Suprapubic skin (tissue), 4 donors: Measurements from ENCODE around the gene MYO15B. TPM values are rescaled to one million over a fixed set of nuclear protein-coding genes. Genes with fewer than 3 reads are reported as not detected.
A peak's percentile ranks its signal among the peaks of the same experiment; 100 is the strongest.

Experiments
- DNase-seq, 2 donors: peaks; one replicate each; pipeline ENCODE4 v3.0.0-alpha.2; 2019; ENCODE audit warnings: low spot score in 2 of 2
- H3K27ac ChIP-seq: fragments of 200-600 bp; sonication (generic); one replicate; pipeline ENCODE4 v1.5.1; 2019
- H3K27me3 ChIP-seq: fragments of 200-600 bp; sonication (generic); one replicate; pipeline ENCODE4 v1.5.1; 2019
- H3K36me3 ChIP-seq: fragments of 200-600 bp; sonication (generic); one replicate; pipeline ENCODE4 v1.5.1; 2019
- H3K4me1 ChIP-seq: fragments of 200-600 bp; sonication (generic); one replicate; pipeline ENCODE4 v1.5.1; 2019
- H3K4me3 ChIP-seq: fragments of 200-600 bp; sonication (generic); one replicate; pipeline ENCODE4 v1.5.1; 2019; ENCODE audit warnings: mild to moderate bottlenecking
- H3K9me3 ChIP-seq: fragments of 200-600 bp; sonication (generic); one replicate; pipeline ENCODE4 v1.5.1; 2019
- EP300 ChIP-seq: sonication (generic); formaldehyde crosslinking; IDR thresholded peaks from one replicate; pipeline ENCODE4 v1.6.1; 2017; ENCODE audit warnings: antibody characterized with exemption
- POLR2A ChIP-seq, 2 donors: fragments of 450-650 bp; IDR thresholded peaks; one replicate each; pipeline ENCODE4 v1.6.1; 2017; ENCODE audit warnings: antibody characterized with exemption in 2 of 2, mild to moderate bottlenecking in 2 of 2, moderate library complexity in 2 of 2
- POLR2AphosphoS5 ChIP-seq, 3 donors: sonication (generic); formaldehyde crosslinking; IDR thresholded peaks; one replicate each; pipeline ENCODE4 v1.6.1; 2017; ENCODE audit warnings: antibody characterized with exemption in 3 of 3
- WGBS: methylation state at CpG from one replicate; pipeline ENCODE4 v1.1.5; 2018; 5-methylcytosine and 5-hydroxymethylcytosine counted together
- total RNA-seq, 4 donors: library from RNA; depleted of rRNA; stranded (reverse); fragments of >200 nt; gene quantifications; one replicate each; pipeline ENCODE4 v1.1.0, GENCODE V29; 2016
- TF ChIP-seq, protein P1 (sequence below), 2 donors: fragments of 200-600 bp in 1 of 2; fragments of 450-650 bp in 1 of 2; sonication (generic) in 1 of 2; IDR thresholded peaks; one replicate each; pipeline ENCODE4 v1.5.1; 2016 to 2019; ENCODE audit warnings: antibody characterized with exemption in 2 of 2, mild to moderate bottlenecking in 1 of 2, moderate library complexity in 1 of 2

The MYO15B gene
- total RNA-seq, 4 donors from 2014 or later, result 28.4 to 126 (median 76.1) TPM

DNA sequence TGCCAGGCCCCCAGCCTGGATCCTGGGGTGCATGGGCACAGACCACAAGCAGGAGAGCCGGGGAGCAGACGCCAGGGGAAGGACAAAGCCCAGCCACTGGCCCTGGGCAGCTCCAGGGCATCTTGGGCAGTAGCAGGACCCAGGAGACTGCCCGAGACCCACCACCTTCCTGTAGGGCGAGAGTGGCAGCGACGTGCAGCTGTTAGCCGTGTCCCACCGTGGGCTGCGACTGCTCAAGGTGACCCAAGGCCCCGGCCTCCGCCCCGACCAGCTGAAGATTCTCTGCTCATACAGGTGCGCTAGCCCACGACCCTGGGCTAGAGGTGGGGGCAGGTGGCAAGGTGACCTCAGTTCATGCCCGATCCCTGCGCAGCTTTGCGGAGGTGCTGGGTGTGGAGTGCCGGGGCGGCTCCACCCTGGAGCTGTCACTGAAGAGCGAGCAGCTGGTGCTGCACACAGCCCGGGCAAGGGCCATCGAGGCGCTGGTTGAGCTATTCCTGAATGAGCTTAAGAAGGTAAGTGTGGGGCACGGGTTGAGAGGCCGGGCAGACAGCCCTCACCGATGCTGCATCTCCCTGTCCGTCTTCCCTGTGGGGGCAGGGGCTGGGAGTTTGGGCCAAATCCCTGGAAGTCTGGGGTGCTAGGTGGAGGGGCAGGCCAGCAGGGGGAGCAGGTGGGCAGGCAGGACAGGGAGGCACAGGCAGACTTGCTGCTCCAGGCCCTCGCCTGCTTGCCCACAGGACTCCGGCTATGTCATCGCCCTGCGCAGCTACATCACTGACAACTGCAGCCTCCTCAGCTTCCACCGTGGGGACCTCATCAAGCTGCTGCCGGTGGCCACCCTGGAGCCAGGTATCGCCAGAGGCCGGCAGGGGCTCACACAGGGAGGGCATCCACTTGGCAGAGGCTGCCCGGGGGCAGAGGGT lies 32.2 kb downstream of the MYO15B start:
- H3K27ac ChIP-seq, result no peak overlapping the region
- TF ChIP-seq EP300, result no peak
- TF ChIP-seq, protein P1, sequence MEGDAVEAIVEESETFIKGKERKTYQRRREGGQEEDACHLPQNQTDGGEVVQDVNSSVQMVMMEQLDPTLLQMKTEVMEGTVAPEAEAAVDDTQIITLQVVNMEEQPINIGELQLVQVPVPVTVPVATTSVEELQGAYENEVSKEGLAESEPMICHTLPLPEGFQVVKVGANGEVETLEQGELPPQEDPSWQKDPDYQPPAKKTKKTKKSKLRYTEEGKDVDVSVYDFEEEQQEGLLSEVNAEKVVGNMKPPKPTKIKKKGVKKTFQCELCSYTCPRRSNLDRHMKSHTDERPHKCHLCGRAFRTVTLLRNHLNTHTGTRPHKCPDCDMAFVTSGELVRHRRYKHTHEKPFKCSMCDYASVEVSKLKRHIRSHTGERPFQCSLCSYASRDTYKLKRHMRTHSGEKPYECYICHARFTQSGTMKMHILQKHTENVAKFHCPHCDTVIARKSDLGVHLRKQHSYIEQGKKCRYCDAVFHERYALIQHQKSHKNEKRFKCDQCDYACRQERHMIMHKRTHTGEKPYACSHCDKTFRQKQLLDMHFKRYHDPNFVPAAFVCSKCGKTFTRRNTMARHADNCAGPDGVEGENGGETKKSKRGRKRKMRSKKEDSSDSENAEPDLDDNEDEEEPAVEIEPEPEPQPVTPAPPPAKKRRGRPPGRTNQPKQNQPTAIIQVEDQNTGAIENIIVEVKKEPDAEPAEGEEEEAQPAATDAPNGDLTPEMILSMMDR (IDR thresholded peaks at IDR 0.05), result peak in 1 of 2 donors; percentile 28
- H3K9me3 ChIP-seq, result no peaks in the 10 kb centered on the region
- WGBS, result 80% methylated on average over 4 of the region's 36 CpGs
- peaks cover 66% of the 10 kb centered on the region for H3K36me3 ChIP-seq
- H3K4me1 ChIP-seq, result no peaks in the 10 kb centered on the region
- no peak overlapping the region for H3K4me3 ChIP-seq
- H3K27me3 ChIP-seq, result no peaks in the 10 kb centered on the region
- DNase-seq, result no peak

DNA sequence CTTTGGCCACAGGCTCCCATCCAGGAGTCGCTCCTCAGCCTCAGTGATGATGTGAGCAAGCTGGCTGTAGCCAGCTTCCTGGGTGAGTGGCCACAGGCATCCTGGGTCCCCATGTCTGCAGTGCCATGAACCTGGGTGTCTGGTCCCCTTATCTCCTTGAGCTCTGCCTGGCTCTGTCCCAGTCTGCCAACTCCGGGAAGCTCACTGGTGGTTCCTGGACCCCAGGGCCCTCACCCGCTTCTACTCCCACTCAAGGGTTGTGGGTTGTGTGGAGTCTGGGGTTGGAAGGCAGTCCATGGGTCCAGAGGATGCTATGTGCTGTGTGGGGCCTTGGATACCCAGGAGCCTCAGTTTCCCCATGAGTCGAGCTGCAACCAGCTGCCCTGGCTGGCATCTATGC lies 33.9 kb downstream of the MYO15B start:
- 90% methylated on average over 4 of the region's 4 CpGs for WGBS

GRCh38 chr17:75622076-75622475 lies 34.5 kb downstream of the MYO15B start:
- WGBS, result 83% methylated on average over 8 of the region's 8 CpGs
- DNase-seq, result no peak
- Histone ChIP-seq H3K4me3 (no peak overlapping the region), H3K36me3 (peaks cover 64% of the 10 kb centered on the region), H3K27ac (no peak overlapping the region), H3K27me3 (no peaks in the 10 kb centered on the region), H3K4me1 (no peaks in the 10 kb centered on the region), H3K9me3 (no peaks in the 10 kb centered on the region)
- no peak for TF ChIP-seq POLR2AphosphoS5 (IDR thresholded peaks at IDR 0.05)

More for the DNA sequence above, 33.9 kb downstream of the MYO15B start:
- Histone ChIP-seq H3K27ac (no peak overlapping the region), H3K36me3 (peaks cover 64% of the 10 kb centered on the region), H3K4me1 (no peaks in the 10 kb centered on the region), H3K27me3 (no peaks in the 10 kb centered on the region), H3K4me3 (no peak overlapping the region), H3K9me3 (no peaks in the 10 kb centered on the region)
- no peak for DNase-seq
- TF ChIP-seq POLR2A (IDR thresholded peaks at IDR 0.05) (no peak), EP300 (no peak), POLR2AphosphoS5 (IDR thresholded peaks at IDR 0.05) (no peak)
- TF ChIP-seq, protein P1 (IDR thresholded peaks at IDR 0.05), result no peak

DNA sequence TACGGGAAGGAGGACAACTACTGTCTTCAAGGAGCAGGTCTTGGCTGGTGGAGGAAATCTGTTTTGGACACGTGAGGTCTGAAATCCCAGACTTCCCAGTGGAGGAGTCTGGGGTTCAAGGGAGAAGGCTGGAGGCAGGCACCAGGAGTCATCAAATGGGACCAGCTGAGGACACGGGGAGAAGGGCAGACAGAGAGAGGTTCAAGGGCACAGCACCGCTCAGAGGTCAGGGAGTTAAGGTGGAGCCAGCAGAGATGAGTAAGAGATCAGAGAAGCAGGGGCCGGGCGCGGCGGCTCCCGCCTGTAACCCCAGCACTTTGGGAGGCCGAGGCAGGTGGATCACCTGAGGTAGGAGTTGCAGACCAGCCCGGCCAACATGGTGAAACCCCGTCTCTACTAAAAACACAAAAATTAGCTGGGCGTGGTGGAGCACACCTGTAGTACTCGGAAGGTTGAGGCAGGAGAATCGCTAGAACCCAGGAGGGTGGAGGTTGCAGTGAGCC lies 35.2 kb downstream of the MYO15B start:
- TF ChIP-seq EP300 (no peak), POLR2A (IDR thresholded peaks at IDR 0.05) (no peak), POLR2AphosphoS5 (IDR thresholded peaks at IDR 0.05) (no peak)
- TF ChIP-seq, protein P1 (IDR thresholded peaks at IDR 0.05), result no peak
- Histone ChIP-seq H3K4me3 (no peak overlapping the region), H3K9me3 (no peaks in the 10 kb centered on the region), H3K4me1 (no peaks in the 10 kb centered on the region), H3K27me3 (no peaks in the 10 kb centered on the region), H3K36me3 (peaks cover 62% of the 10 kb centered on the region), H3K27ac (no peak overlapping the region)
- DNase-seq, result no peak
- 89% methylated on average over 15 of the region's 15 CpGs for WGBS

DNA sequence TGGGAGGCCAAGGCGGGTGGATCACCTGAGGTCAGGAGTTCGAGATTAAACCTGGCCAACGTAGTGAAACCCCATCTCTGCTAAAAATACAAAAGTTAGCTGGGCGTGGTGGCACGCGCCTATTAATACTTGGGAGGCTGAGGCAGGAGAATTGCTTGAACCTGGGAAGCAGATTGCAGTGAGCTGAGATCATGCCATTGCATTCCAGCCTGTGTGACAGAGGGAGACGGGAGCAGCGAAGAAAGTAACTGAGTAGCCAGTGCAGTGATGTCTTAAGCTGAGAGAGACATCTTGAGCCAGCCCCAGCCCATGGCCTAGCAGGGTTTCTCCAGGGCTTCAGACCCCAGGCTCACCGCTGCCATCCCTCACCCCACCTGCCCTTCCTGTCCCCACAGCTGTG lies 35.8 kb downstream of the MYO15B start:
- H3K27ac ChIP-seq, result no peak overlapping the region
- H3K4me3 ChIP-seq, result no peak overlapping the region
- no peak for DNase-seq
- no peaks in the 10 kb centered on the region for H3K4me1 ChIP-seq
- WGBS, result 85% methylated on average over 9 of the region's 9 CpGs
- peaks cover 59% of the 10 kb centered on the region for H3K36me3 ChIP-seq
- no peaks in the 10 kb centered on the region for H3K27me3 ChIP-seq
- TF ChIP-seq POLR2AphosphoS5 (IDR thresholded peaks at IDR 0.05) (no peak), POLR2A (IDR thresholded peaks at IDR 0.05) (no peak), EP300 (no peak)
- TF ChIP-seq, protein P1 (IDR thresholded peaks at IDR 0.05), result no peak
- H3K9me3 ChIP-seq, result no peaks in the 10 kb centered on the region
